HG02840 (cell line): ENCODE data around the gene CD99.
"Not testable (repeated sequence)": the region's sequence is repeated elsewhere in the genome, so short reads cannot be mapped to it uniquely, and the experiment has no call there.

Source experiments
- ATAC-seq: cut with Tn5 transposase; IDR thresholded peaks from one replicate; pipeline ENCODE4 v1.9.1; 2021; ENCODE audit warnings: mild to moderate bottlenecking, moderate library complexity, moderate number of reproducible peaks; ENCODE audit not compliant: unreplicated experiment, low FRiP score

CD99 gene

GRCh38 chrX:2719774-2720447, 28.8 kb downstream of the CD99 start:
- no peak for ATAC-seq

DNA sequence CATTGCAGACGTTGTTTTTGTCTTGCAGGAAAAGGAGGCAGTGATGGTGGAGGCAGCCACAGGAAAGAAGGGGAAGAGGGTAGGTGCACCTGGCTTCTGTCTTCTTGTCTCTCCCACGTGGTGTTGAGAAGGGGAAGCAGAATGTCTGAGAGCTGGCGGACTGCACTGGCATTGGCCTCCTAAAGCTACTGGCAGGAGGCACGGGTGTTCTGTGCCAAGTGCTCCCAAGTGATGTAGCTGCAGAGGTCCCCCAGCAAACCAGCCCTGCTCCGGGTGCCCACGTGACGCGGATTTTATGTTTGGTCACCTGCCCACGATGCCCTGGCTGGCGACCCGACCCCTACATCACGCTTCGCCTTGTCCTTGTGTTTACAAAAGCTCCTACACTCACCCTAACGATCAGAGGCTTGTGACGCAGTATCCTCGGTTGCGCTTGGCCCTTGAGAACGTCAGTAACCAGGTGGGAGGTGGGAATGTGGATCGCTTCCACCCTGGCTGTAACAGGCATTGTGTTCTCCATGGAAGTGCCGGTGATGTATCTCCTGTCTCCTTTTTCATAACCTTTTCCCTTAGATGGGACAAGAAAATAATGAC, 32.3 kb downstream of the CD99 start:
- ATAC-seq, result no peak

GRCh38 chrX:2727264-2727663, 36.2 kb downstream of the CD99 start:
- ATAC-seq, result not testable (repeated sequence)

GRCh38 chrX:2732076-2732475, 41.0 kb downstream of the CD99 start:
- ATAC-seq, result no peak

- ATAC-seq, result no peak
Measured at GRCh38 chrX:2732649-2733048, 41.6 kb downstream of the CD99 start.

DNA sequence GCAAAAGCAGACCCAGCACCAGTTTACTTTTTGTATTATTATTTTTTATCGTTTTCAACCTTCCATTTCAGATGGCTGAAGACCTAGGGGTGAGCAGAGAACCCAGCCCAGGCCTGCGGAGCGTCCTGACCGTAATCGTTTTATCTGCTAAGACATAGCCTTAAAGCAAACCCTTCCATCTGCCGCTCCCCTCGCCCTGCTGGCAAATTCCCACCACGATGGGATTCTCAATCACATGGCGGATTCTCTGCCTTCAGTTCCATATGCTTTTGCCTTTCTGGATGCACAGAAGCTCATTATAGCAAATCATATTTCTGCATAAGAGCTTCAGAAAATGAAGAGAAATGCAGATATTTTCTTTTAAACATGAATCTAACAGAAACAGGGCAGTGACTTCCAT, 42.2 kb downstream of the CD99 start:
- no peak for ATAC-seq

GRCh38 chrX:2735270-2735669, 44.2 kb downstream of the CD99 start:
- no peak for ATAC-seq

- no peak for ATAC-seq
Measured at GRCh38 chrX:2740672-2741071, 49.6 kb downstream of the CD99 start.

GRCh38 chrX:2741386-2741785, 50.3 kb downstream of the CD99 start:
- no peak for ATAC-seq

DNA sequence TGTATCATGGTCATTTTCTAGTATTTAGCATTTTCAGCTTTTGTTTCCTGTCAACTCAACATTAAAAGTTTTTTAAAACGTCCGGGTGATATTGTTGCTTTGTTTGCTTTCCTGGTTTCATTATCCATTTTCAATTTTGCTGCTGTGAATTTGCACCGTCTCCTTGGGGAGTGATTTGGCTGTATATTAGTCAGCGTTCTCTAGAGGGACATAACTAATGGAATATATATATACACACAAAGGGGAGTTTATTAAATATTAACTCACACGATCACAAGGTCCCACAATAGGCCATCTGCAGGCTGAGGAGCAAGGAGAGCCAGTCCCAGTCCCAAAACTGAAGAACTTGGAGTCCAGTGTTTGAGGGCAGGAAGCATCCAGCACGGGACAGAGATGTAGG, 55.2 kb downstream of the CD99 start:
- ATAC-seq, result not testable (repeated sequence)

DNA sequence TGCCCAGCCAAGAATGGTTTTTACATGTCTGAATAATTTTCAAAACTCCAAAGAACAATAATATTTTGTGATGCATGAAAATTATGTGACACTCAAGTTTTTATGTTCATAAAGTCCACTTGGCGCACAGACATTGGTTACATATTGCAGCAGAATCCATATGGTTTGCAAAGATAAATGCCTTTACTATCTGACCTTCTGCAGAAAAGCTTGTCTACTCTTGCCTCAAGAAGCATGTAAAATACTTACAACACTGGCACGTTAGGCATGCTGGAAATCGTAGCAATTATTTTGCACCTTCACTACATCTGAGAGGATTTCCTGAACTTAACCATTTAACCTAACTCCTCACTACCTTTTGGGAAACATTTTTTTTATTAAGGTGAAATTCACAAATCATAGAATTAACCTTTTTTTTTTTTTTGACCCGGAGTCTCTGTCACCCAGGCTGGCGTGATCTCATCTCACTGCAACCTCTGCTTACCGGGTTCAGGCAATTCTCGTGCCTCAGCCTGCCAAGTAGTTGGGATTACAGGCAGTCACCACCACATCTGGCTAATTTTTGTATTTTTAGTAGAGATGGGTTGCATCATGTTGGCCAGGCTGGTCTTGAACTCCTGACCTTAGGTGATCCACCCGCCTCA, 57.2 kb downstream of the CD99 start:
- ATAC-seq, result no peak

DNA sequence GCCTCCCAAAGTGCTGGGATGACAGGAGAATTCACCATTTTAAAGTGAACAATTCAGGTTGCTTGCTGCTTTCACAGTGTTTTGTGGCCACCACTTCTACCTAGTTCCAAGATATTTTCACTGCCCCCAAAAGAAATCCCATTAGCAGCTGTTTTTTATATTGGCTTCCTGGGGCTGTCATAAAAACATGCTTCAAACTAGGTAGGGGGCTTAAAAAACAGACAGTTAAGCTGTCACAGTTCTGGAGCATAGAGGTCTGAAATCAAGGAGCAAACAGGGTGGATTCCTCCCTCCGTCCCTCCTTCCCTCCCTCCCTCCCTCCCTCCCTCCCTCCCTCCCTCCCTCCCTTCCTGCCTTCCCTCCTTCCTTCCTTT, 57.7 kb downstream of the CD99 start:
- ATAC-seq, result no peak

- ATAC-seq, result no peak
Measured at GRCh38 chrX:2751291-2751690, 60.2 kb downstream of the CD99 start.

- not testable (repeated sequence) for ATAC-seq
Measured at GRCh38 chrX:2751874-2752300, 60.8 kb downstream of the CD99 start, which contains the start of gene XG. Gene XG (plus strand): TSS chrX:2752040. CDS start chrX:2752275, 235 bp downstream.

DNA sequence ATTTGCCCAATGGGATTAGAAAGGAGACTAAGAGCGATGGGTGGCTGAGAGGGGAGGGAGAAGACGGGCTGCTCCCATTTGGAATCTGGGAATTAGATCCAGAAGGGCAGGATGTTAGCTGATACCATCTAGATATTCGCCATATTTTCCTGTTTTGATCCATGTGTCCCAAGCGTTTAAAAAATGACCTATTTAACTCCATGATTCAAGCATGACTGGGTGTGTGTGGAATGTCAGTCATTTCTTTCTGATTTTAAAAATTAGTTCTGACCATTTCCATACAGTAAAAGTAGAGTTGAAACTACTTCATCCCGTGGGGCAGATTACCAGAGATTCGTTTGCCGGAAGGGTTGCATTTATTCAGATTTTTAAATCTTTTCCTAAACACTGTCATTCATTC, 61.3 kb downstream of the CD99 start:
- ATAC-seq, result not testable (repeated sequence)

- not testable (repeated sequence) for ATAC-seq
Measured at GRCh38 chrX:2755163-2755715, 64.1 kb downstream of the CD99 start.

DNA sequence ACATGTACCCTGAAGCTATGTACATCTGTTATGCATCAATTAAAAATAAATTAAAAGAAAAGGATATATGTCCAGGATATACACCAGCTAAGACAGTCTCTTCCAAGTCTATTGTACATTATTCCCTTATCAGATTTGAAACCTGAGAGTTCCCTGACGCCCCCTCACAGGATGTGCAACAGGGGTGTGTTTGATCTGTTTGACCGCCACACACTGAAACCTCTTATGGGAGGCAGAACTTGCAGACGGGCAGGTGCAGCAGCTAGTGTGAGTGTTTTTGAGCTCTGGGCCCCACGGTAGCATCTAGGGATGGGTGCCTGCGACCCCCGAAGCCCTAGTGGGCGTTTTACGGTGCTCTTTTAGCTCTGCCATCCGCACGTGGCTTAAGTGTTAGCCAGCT, 65.5 kb downstream of the CD99 start:
- no peak for ATAC-seq

GRCh38 chrX:2761246-2761645, 70.2 kb downstream of the CD99 start:
- no peak for ATAC-seq

GRCh38 chrX:2762671-2763070, 71.6 kb downstream of the CD99 start:
- ATAC-seq, result not testable (repeated sequence)

DNA sequence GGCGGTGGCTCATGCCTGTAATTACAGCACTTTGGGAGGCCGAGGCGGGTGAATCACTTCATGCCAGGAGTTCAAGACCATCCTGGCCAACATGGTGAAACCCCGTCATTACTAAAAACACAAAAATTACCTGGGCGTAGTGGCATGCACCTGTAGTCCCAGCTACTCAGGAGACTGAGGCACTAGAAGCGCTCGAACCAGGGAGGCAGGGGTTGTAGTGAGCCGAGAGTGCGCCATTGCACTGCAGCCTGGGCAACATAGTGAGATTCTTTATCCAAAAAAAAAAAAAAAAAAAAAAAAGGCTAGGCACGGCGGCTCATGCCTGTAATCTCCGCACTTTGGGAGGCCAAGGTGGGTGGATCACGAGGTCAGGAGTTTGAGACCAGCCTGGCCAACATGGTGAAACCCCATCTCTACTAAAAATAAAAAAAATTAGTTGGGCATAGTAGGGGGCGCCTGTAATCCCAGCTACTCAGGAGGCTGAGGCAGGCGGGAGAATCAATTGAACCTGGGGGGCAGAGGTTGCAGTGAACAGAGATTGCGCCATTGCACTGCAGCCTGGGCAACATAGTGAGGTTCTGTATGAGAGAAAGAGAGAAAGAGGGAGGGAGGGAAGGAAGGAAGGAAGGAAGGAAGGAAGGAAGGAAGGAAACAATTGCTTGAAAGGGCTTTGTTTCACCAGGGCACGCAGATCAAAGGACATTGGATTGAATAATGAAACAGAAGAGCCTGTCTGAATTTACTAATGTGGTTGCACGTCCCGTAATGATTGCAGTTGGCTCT, 73.9 kb downstream of the CD99 start:
- ATAC-seq, result not testable (repeated sequence)

GRCh38 chrX:2765549-2765830, 74.4 kb downstream of the CD99 start:
- no peak for ATAC-seq
